Endothelial cell of umbilical vein (primary cell): Measurements from ENCODE around the gene POLA1. TPM values are rescaled to one million over a fixed set of nuclear protein-coding genes. Genes with fewer than 3 reads are reported as not detected.

Source experiments
- BruUV-seq: library from RNA; stranded (reverse); fragments of 400-500 nt; replicated peaks from 2 replicates; lab custom pipeline; 2021; lab: Mats Ljungman, UMichigan
- CTCF ChIA-PET: fragments of 300-600, 350-600 bp; sonication (Branson Sonifier 250); formaldehyde crosslinking; loops from one replicate; lab custom pipeline; 2021; ENCODE audit warnings: antibody characterized with exemption, inconsistent platforms; lab: Charles Lee
- POLR2A ChIA-PET: fragments of 300-600, 350-600 bp; sonication (Branson Sonifier 250); formaldehyde crosslinking; loops from one replicate; lab custom pipeline; 2021; ENCODE audit warnings: antibody characterized with exemption, inconsistent platforms; lab: Charles Lee
- DNase-seq: peaks from one replicate; pipeline ENCODE4 v3.0.0-alpha.2; 2011; ENCODE audit warnings: low read depth, low spot score
- FAIRE-seq: peaks from 2 replicates; lab custom pipeline; 2011; peaks lifted over from hg19 to GRCh38; lab: Jason Lieb, UNC
- H2AFZ ChIP-seq: 2 replicates; pipeline ENCODE4 v1.6.0; 2012; ENCODE audit warnings: low read depth, low read length, control low read depth, inconsistent platforms
- H3K27ac ChIP-seq: 2 replicates; pipeline ENCODE4 v1.5.1; 2011; ENCODE audit warnings: low read depth, mild to moderate bottlenecking, control low read depth, low read length, moderate library complexity; ENCODE audit not compliant: insufficient read depth
- H3K27me3 ChIP-seq, 2 experiments: 2 replicates each; pipeline versions ENCODE4 v1.6.0 to v1.6.1; 2011; ENCODE audit warnings: low read length in 2 of 2, mixed read lengths in 1 of 2; ENCODE audit not compliant: control insufficient read depth in 2 of 2, insufficient read depth in 2 of 2
- H3K36me3 ChIP-seq, 2 experiments: 2 replicates in 1 of 2; 3 replicates in 1 of 2; pipeline ENCODE4 v1.5.1; 2011; ENCODE audit warnings: low read length in 2 of 2, mild to moderate bottlenecking in 1 of 2, moderate library complexity in 1 of 2; ENCODE audit not compliant: control insufficient read depth in 2 of 2, insufficient read depth in 2 of 2; ENCODE audit errors: extremely low read depth in 1 of 2
- H3K4me1 ChIP-seq: 3 replicates; pipeline ENCODE4 v1.5.1; 2011; ENCODE audit warnings: mild to moderate bottlenecking, low read length; ENCODE audit not compliant: control insufficient read depth, insufficient read depth; ENCODE audit errors: extremely low read depth
- H3K4me2 ChIP-seq: 2 replicates; pipeline ENCODE4 v1.6.1; 2011; ENCODE audit warnings: low read length, control low read depth, mixed read lengths; ENCODE audit not compliant: insufficient read depth
- H3K4me3 ChIP-seq, 3 experiments: fragments of 200-600 bp in 1 of 3; sonication (generic), shearing (Covaris generic) in 1 of 3; replicated peaks in 1 of 3; 2 replicates each; pipeline ENCODE4 v1.5.1; 2011 to 2016; ENCODE audit warnings: control low read depth in 3 of 3, low read length in 3 of 3, mild to moderate bottlenecking in 2 of 3, inconsistent platforms in 1 of 3, low read depth in 1 of 3, moderate library complexity in 1 of 3; ENCODE audit not compliant: insufficient read depth in 1 of 3
- H3K79me2 ChIP-seq: 2 replicates; pipeline ENCODE4 v1.6.0; 2012; ENCODE audit warnings: low read length, inconsistent platforms; ENCODE audit not compliant: control insufficient read depth, insufficient read depth
- H3K9ac ChIP-seq: replicated peaks from 2 replicates; pipeline ENCODE3; 2011; ENCODE audit warnings: low read length, control low read depth; ENCODE audit not compliant: insufficient read depth; ENCODE audit errors: extremely low read depth
- H3K9me1 ChIP-seq: replicated peaks from 3 replicates; pipeline ENCODE4 v1.6.0; 2011; ENCODE audit warnings: mild to moderate bottlenecking, low read length; ENCODE audit not compliant: control insufficient read depth, insufficient read depth; ENCODE audit errors: extremely low read depth
- H3K9me3 ChIP-seq: replicated peaks from 2 replicates; pipeline ENCODE4 v1.5.1; 2012; ENCODE audit warnings: low read length, inconsistent platforms; ENCODE audit not compliant: control insufficient read depth, insufficient read depth
- H4K20me1 ChIP-seq: replicated peaks from 2 replicates; pipeline ENCODE3; 2011; ENCODE audit warnings: mild to moderate bottlenecking, low read length; ENCODE audit not compliant: control insufficient read depth, insufficient read depth; ENCODE audit errors: extremely low read depth
- EZH2 ChIP-seq: IDR thresholded peaks from 2 replicates; pipeline ENCODE4 v1.6.1; 2012; ENCODE audit warnings: borderline replicate concordance, low read depth, mild to moderate bottlenecking, moderate library complexity, low read length, inconsistent platforms; ENCODE audit not compliant: severe bottlenecking
- FOS ChIP-seq: IDR thresholded peaks from 2 replicates; pipeline ENCODE4 v1.6.1; 2011; ENCODE audit warnings: mild to moderate bottlenecking, low read length, moderate library complexity, borderline replicate concordance; ENCODE audit not compliant: insufficient read depth
- GATA2 ChIP-seq: IDR thresholded peaks from 2 replicates; pipeline ENCODE4 v1.7.0; 2011; ENCODE audit warnings: low read depth, mild to moderate bottlenecking, moderate library complexity, mixed read lengths, low read length; ENCODE audit not compliant: insufficient read length, insufficient read depth
- JUN ChIP-seq: IDR thresholded peaks from 2 replicates; pipeline ENCODE4 v1.6.1; 2011; ENCODE audit warnings: borderline replicate concordance, low read depth; ENCODE audit not compliant: insufficient read length, insufficient read depth
- MYC ChIP-seq: IDR thresholded peaks from one replicate; pipeline ENCODE4 v1.6.1; 2011; ENCODE audit warnings: mild to moderate bottlenecking, low read depth, low read length
- POLR2A ChIP-seq: IDR thresholded peaks from 2 replicates; pipeline ENCODE4 v1.6.1; 2012; ENCODE audit warnings: low read depth, mild to moderate bottlenecking, control low read depth, low read length
- POLR2AphosphoS5 ChIP-seq: IDR thresholded peaks from 2 replicates; pipeline ENCODE4 v1.6.1; 2012; ENCODE audit warnings: low read depth, mild to moderate bottlenecking, control low read depth, low read length, moderate library complexity; ENCODE audit not compliant: insufficient read depth
- dilution Hi-C: fragments of 300-500 bp; cut with MboI; formaldehyde crosslinking; loops from one replicate; pipeline ENCODE4 v1.15.0; 2019; ENCODE audit warnings: low sequenced_read_pairs; ENCODE audit not compliant: extremely low pct_ligation_motif_present
- intact Hi-C: fragments of 100-400 bp; cut with micrococcal nuclease; formaldehyde crosslinking; loops from one replicate; pipeline ENCODE4 v1.10.0; 2022
- polyA plus RNA-seq, 4 experiments: library from polyadenylated mRNA; depleted of rRNA in 3 of 4; stranded (reverse) in 3 of 4; unstranded in 1 of 4; fragments of >200 nt; gene quantifications; 2 replicates each; pipeline versions ENCODE4 v1.2.1 to v1.2.3, GENCODE V29; 2011 to 2012; ENCODE audit warnings: missing spikeins in 1 of 4
- total RNA-seq: library from RNA; stranded (reverse); gene quantifications from 2 replicates; pipeline ENCODE4 v1.2.3, GENCODE V29; 2021
- TF ChIP-seq, protein P1 (sequence below), 2 donors: IDR thresholded peaks; 1 replicate in 1 of 2; 2 replicates in 1 of 2; pipeline ENCODE4 v1.5.1; 2011; ENCODE audit warnings: low read length in 2 of 2, mild to moderate bottlenecking in 2 of 2, moderate library complexity in 2 of 2, control low read depth in 1 of 2, inconsistent platforms in 1 of 2, low read depth in 1 of 2; ENCODE audit not compliant: insufficient read depth in 1 of 2; ENCODE audit errors: extremely low read depth in 1 of 2
- TF ChIP-seq, protein P2 (sequence below): IDR thresholded peaks from 2 replicates; pipeline ENCODE4 v1.6.1; 2011; ENCODE audit not compliant: insufficient read depth, insufficient read length

POLA1 gene
- total and polyA plus RNA-seq, 2 donors (not counting 3 experiments of a cell fraction or from before 2014, with no cell fraction given), result 1.8 to 18.6 TPM

DNA sequence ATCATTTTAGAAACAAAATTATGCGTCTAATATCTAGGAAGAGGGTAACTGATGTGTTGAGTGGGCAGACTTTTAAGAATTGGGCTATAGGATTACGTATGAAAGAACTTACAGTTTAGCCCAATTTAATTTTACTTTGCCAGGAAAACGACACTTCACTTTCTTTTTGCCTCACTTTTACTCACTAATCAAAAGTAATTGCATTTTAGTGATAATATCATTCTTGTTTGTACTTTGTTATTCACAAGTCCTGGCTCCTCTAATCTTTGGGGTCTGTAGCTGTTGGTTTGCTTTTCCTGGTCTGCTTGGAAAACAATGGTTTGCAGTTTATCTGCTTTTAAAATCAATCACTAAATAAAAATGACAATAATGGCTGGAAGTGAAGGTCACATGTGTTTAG lies 325.0 kb downstream of the POLA1 start:
- no peak for TF ChIP-seq MYC
- TF ChIP-seq FOS, result no peak
- TF ChIP-seq, protein P1, sequence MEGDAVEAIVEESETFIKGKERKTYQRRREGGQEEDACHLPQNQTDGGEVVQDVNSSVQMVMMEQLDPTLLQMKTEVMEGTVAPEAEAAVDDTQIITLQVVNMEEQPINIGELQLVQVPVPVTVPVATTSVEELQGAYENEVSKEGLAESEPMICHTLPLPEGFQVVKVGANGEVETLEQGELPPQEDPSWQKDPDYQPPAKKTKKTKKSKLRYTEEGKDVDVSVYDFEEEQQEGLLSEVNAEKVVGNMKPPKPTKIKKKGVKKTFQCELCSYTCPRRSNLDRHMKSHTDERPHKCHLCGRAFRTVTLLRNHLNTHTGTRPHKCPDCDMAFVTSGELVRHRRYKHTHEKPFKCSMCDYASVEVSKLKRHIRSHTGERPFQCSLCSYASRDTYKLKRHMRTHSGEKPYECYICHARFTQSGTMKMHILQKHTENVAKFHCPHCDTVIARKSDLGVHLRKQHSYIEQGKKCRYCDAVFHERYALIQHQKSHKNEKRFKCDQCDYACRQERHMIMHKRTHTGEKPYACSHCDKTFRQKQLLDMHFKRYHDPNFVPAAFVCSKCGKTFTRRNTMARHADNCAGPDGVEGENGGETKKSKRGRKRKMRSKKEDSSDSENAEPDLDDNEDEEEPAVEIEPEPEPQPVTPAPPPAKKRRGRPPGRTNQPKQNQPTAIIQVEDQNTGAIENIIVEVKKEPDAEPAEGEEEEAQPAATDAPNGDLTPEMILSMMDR (IDR thresholded peaks at IDR 0.05; ENCODE audit: extremely low read depth in 1 of 2, insufficient read depth in 1 of 2, low read depth in 1 of 2, low read length in 2 of 2), result no peak
- no peak for TF ChIP-seq POLR2A
- TF ChIP-seq GATA2, result no peak
- no peak for TF ChIP-seq EZH2
- TF ChIP-seq JUN, result no peak
- no peak for TF ChIP-seq POLR2AphosphoS5
- TF ChIP-seq, protein P2, sequence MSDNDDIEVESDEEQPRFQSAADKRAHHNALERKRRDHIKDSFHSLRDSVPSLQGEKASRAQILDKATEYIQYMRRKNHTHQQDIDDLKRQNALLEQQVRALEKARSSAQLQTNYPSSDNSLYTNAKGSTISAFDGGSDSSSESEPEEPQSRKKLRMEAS, result no peak
- POLR2A ChIA-PET, result no interaction called here
- CTCF ChIA-PET, result no interaction called here
- Histone ChIP-seq H2AFZ (no peak overlapping the region), H4K20me1 (no peaks in the 10 kb centered on the region), H3K36me3 (no peaks in the 10 kb centered on the region), H3K27me3 (peaks cover 74 to 98% of the 10 kb centered on the region in 2 experiments), H3K79me2 (no peaks in the 10 kb centered on the region), H3K27ac (no peak overlapping the region), H3K4me2 (no peak overlapping the region), H3K4me3 (no peak overlapping the region), H3K4me1 (peaks cover 2% of the 10 kb centered on the region), H3K9me3 (no peaks in the 10 kb centered on the region), H3K9me1 (no peaks in the 10 kb centered on the region), H3K9ac (no peak overlapping the region)
- dilution Hi-C loops, result no loop called here
- BruUV-seq, result no TSS peak
- FAIRE-seq, result peak; percentile 74
- DNase-seq, result no peak
- intact Hi-C loops, result no loop called here
